OCI-LY7 (cell line): Measurements from ENCODE around the gene SPG21. TPM values are rescaled to one million over a fixed set of nuclear protein-coding genes. Genes with fewer than 3 reads are reported as not detected.

Experiments
- BruUV-seq: library from RNA; stranded (reverse); fragments of 400-500 nt; replicated peaks from 2 replicates; lab custom pipeline; 2021; lab: Mats Ljungman, UMichigan
- CTCF ChIA-PET: fragments of 300-600 bp; sonication (Branson Sonifier 250); formaldehyde crosslinking; loops from one replicate; lab custom pipeline; 2022; ENCODE audit warnings: antibody characterized with exemption; ENCODE audit not compliant: unreplicated experiment; lab: Charles Lee
- POLR2A ChIA-PET: fragments of 300-600 bp; sonication (Branson Sonifier 250); formaldehyde crosslinking; loops from one replicate; lab custom pipeline; 2022; ENCODE audit warnings: antibody characterized with exemption; lab: Charles Lee
- DNase-seq: peaks from one replicate; pipeline ENCODE4 v3.0.0-alpha.2; 2015; ENCODE audit warnings: low spot score
- H2AFZ ChIP-seq: fragments of 200-600 bp; sonication (generic), shearing (Covaris generic); 2 replicates; pipeline ENCODE4 v1.6.1; 2014; ENCODE audit warnings: mild to moderate bottlenecking, antibody characterized with exemption, low read length, moderate library complexity
- H3K27ac ChIP-seq: fragments of 200-600 bp; sonication (generic); 2 replicates; pipeline ENCODE4 v1.5.1; 2014; ENCODE audit warnings: mixed run types, low read depth, mild to moderate bottlenecking, moderate library complexity, low read length, inconsistent platforms; ENCODE audit not compliant: poor library complexity, severe bottlenecking
- H3K36me3 ChIP-seq: fragments of 200-600 bp; sonication (generic); 2 replicates; pipeline ENCODE4 v1.6.1; 2014; ENCODE audit warnings: mild to moderate bottlenecking, antibody characterized with exemption, low read length, moderate library complexity, mixed read lengths; ENCODE audit not compliant: insufficient read depth
- H3K4me1 ChIP-seq: fragments of 200-600 bp; sonication (generic); 2 replicates; pipeline ENCODE4 v1.5.1; 2014; ENCODE audit warnings: mild to moderate bottlenecking, low read length; ENCODE audit not compliant: insufficient read depth, poor library complexity, severe bottlenecking
- H3K4me2 ChIP-seq: fragments of 200-600 bp; sonication (generic); 2 replicates; pipeline ENCODE4 v1.6.1; 2014; ENCODE audit warnings: mild to moderate bottlenecking, low read length
- H3K4me3 ChIP-seq: fragments of 200-600 bp; sonication (generic); 2 replicates; pipeline ENCODE4 v1.5.1; 2014; ENCODE audit warnings: mild to moderate bottlenecking, low read depth, low read length; ENCODE audit not compliant: poor library complexity, severe bottlenecking
- H3K79me2 ChIP-seq: fragments of 200-600 bp; sonication (generic); 2 replicates; pipeline ENCODE4 v1.6.1; 2016; ENCODE audit warnings: low read depth, mild to moderate bottlenecking, low read length, moderate library complexity, mixed read lengths; ENCODE audit not compliant: insufficient read depth
- H3K9me2 ChIP-seq: fragments of 200-600 bp; sonication (generic); 2 replicates; pipeline ENCODE4 v1.6.1; 2016; ENCODE audit warnings: mild to moderate bottlenecking, low read length, mixed read lengths; ENCODE audit not compliant: insufficient read depth
- H3K9me3 ChIP-seq: fragments of 200-600 bp; sonication (generic); 2 replicates; pipeline ENCODE4 v1.6.1; 2014; ENCODE audit warnings: mild to moderate bottlenecking, mixed run types, low read length, mixed read lengths
- H4K20me1 ChIP-seq: fragments of 200-600 bp; sonication (generic); 2 replicates; pipeline ENCODE4 v1.6.1; 2014; ENCODE audit warnings: mild to moderate bottlenecking, antibody characterized with exemption, low read length, moderate library complexity, mixed read lengths; ENCODE audit not compliant: insufficient read depth
- EZH2phosphoT487 ChIP-seq: fragments of 200-600 bp; sonication (generic); IDR thresholded peaks from 2 replicates; pipeline ENCODE4 v1.6.1; 2018; ENCODE audit warnings: low read depth, borderline replicate concordance, mild to moderate bottlenecking, mixed run types, antibody characterized with exemption, low read length, moderate library complexity, mixed read lengths
- intact Hi-C: fragments of 100-400 bp; cut with micrococcal nuclease; formaldehyde crosslinking; loops from one replicate; pipeline ENCODE4 v1.10.0; 2022; ENCODE audit not compliant: unreplicated experiment
- total RNA-seq, 2 experiments: library from RNA; depleted of rRNA in 1 of 2; stranded (reverse); fragments of >200 nt in 1 of 2; shearing (Covaris generic) in 1 of 2; gene quantifications; 2 replicates each; pipeline ENCODE4 v1.2.3, GENCODE V29; 2014 to 2022
- TF ChIP-seq, protein P1 (sequence below): fragments of 200-600 bp; sonication (generic); conservative IDR thresholded peaks from 2 replicates; pipeline ENCODE4 v1.5.1; 2014; ENCODE audit warnings: mild to moderate bottlenecking, antibody characterized with exemption, low read length, moderate library complexity, mixed read lengths

The SPG21 gene
- total RNA-seq, 2 experiments from 2014 or later: 56.4 to 83.9 TPM

DNA sequence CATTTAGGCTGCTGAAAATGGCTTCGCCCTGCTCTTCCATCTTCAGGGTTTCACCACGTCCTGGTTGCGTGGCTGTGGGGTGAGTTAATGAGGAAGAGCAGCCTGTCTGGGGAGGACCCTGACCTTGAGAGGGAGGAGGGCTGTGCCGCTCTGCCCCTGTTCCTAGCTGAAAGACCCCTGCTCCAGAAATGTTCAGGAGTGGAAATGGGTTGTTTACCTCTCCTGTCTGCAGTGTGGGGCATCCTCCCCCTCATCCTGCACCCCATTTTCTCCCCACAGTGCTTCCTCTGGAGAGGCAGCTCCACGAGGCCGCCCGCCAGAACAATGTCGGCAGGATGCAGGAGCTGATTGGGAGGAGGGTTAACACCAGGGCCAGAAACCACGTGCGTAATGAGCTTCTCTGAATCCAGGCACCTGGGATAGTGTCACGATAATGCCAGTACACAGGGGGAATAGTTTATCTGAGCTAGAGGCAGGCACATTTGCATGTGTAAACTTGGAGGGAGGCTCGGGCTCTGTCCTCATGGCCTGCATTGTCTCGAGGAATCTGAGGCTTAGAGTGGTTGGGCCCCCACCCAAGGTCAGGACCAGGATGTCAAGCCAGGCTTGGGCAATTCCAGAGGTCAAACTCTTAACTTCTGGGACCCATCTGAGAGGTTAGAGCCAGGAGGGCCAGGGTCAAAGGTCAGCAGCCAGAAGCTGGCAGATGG lies 74.0 kb downstream of the SPG21 start:
- H3K9me2 ChIP-seq: no peaks in the 10 kb centered on the region
- CTCF ChIA-PET: no interaction called here
- H3K4me2 ChIP-seq: no peak overlapping the region
- no peak overlapping the region for H3K27ac ChIP-seq
- POLR2A ChIA-PET: interaction anchor here (0.7 kb wide), 1 partner anchor 71 kb away, joined by 3 read pairs; no protein-coding TSS in a partner anchor
- TF ChIP-seq, protein P1, sequence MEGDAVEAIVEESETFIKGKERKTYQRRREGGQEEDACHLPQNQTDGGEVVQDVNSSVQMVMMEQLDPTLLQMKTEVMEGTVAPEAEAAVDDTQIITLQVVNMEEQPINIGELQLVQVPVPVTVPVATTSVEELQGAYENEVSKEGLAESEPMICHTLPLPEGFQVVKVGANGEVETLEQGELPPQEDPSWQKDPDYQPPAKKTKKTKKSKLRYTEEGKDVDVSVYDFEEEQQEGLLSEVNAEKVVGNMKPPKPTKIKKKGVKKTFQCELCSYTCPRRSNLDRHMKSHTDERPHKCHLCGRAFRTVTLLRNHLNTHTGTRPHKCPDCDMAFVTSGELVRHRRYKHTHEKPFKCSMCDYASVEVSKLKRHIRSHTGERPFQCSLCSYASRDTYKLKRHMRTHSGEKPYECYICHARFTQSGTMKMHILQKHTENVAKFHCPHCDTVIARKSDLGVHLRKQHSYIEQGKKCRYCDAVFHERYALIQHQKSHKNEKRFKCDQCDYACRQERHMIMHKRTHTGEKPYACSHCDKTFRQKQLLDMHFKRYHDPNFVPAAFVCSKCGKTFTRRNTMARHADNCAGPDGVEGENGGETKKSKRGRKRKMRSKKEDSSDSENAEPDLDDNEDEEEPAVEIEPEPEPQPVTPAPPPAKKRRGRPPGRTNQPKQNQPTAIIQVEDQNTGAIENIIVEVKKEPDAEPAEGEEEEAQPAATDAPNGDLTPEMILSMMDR: no peak
- no peak for TF ChIP-seq EZH2phosphoT487
- H3K4me3 ChIP-seq: no peak overlapping the region
- H4K20me1 ChIP-seq: no peaks in the 10 kb centered on the region
- DNase-seq: no peak
- no TSS peak for BruUV-seq
- H3K9me3 ChIP-seq: no peaks in the 10 kb centered on the region
- intact Hi-C loops: no loop called here
- no peaks in the 10 kb centered on the region for H3K36me3 ChIP-seq
- no peaks in the 10 kb centered on the region for H3K4me1 ChIP-seq
- no peaks in the 10 kb centered on the region for H3K79me2 ChIP-seq
- H2AFZ ChIP-seq: no peak overlapping the region

Other genes starting within 250 kb of the SPG21 start
- not detected in 2 replicates for gene RBPMS2, start 214.3 kb downstream of the SPG21 start, total RNA-seq (2014; rRNA removed; shearing (Covaris generic))
- gene RBPMS2, start 214.3 kb downstream of the SPG21 start, total RNA-seq (2022): not detected in 2 replicates
- gene PIF1, start 164.3 kb downstream of the SPG21 start, total RNA-seq (2014; rRNA removed; shearing (Covaris generic)): 78.0 and 82.9 TPM in 2 replicates
- gene PIF1, start 164.3 kb downstream of the SPG21 start, total RNA-seq (2022): 112 and 126 TPM in 2 replicates
- 10.1 and 12.0 TPM in 2 replicates for gene PLEKHO2, start 148.0 kb downstream of the SPG21 start, total RNA-seq (2014; rRNA removed; shearing (Covaris generic))
- 21.3 and 24.5 TPM in 2 replicates for gene PLEKHO2, start 148.0 kb downstream of the SPG21 start, total RNA-seq (2022)
- gene ANKDD1A, start 78.0 kb downstream of the SPG21 start, total RNA-seq (2014; rRNA removed; shearing (Covaris generic)): 0.88 and 2.1 TPM in 2 replicates
- 3.1 and 5.1 TPM in 2 replicates for gene ANKDD1A, start 78.0 kb downstream of the SPG21 start, total RNA-seq (2022)
- 9.1 and 9.7 TPM in 2 replicates for gene MTFMT, start 39.7 kb upstream of the SPG21 start, total RNA-seq (2014; rRNA removed; shearing (Covaris generic))
- gene MTFMT, start 39.7 kb upstream of the SPG21 start, total RNA-seq (2022): 19.0 and 19.1 TPM in 2 replicates
- gene SLC51B, start 55.5 kb upstream of the SPG21 start, total RNA-seq (2014; rRNA removed; shearing (Covaris generic)): not detected in 2 replicates
- not detected in 2 replicates for gene SLC51B, start 55.5 kb upstream of the SPG21 start, total RNA-seq (2022)
- not detected in 2 replicates for gene RASL12, start 78.1 kb upstream of the SPG21 start, total RNA-seq (2014; rRNA removed; shearing (Covaris generic))
- gene RASL12, start 78.1 kb upstream of the SPG21 start, total RNA-seq (2022): not detected in 2 replicates
- gene KBTBD13, start 86.8 kb upstream of the SPG21 start, total RNA-seq (2014; rRNA removed; shearing (Covaris generic)): not detected in 2 replicates
- not detected in 2 replicates for gene KBTBD13, start 86.8 kb upstream of the SPG21 start, total RNA-seq (2022)
- 5.7 and 7.4 TPM in 2 replicates for gene UBAP1L, start 125.3 kb upstream of the SPG21 start, total RNA-seq (2014; rRNA removed; shearing (Covaris generic))
- 8.3 and 8.7 TPM in 2 replicates for gene UBAP1L, start 125.3 kb upstream of the SPG21 start, total RNA-seq (2022)
- 27.2 and 34.6 TPM in 2 replicates for gene PDCD7, start 143.9 kb upstream of the SPG21 start, total RNA-seq (2014; rRNA removed; shearing (Covaris generic))
- gene PDCD7, start 143.9 kb upstream of the SPG21 start, total RNA-seq (2022): 42.6 and 47.3 TPM in 2 replicates
- 26.0 and 34.0 TPM in 2 replicates for gene CLPX, start 195.4 kb upstream of the SPG21 start, total RNA-seq (2014; rRNA removed; shearing (Covaris generic))
- 51.8 and 53.3 TPM in 2 replicates for gene CLPX, start 195.4 kb upstream of the SPG21 start, total RNA-seq (2022)
- not detected in 2 replicates for gene CILP, start 221.6 kb upstream of the SPG21 start, total RNA-seq (2014; rRNA removed; shearing (Covaris generic))
- 0.06 TPM in 1 of 2 replicates, not detected in the other for gene CILP, start 221.6 kb upstream of the SPG21 start, total RNA-seq (2022)